Measurements from ENCODE around the gene CDH12.

The CDH12 gene

DNA sequence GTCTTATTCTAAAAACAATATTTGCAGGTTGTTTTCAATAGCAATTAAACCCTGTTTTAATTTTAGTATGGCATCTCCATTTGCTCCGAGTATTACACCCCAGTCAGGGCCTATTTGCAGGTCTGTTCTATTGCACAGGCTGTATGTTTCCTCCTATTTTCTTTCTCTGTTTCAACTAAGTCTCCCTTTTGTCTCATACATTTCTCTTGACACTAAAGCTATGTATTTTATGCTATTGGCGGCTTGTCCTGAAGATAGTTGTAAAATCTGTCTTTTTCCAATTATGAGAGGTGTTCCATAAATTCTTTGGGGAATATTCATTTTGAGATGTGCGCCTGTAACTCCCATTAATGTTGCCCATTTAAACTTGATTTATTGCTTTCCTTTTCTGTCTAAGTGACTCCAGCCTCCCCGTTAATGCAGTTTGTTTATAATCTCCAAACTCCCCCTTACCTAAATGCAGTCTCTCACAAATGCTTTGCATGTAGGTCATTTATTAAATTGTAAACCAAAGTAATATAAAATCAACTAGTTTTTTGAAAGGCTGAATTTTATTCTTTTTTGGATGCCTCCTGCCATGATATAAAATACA is 262.4 kb downstream of the CDH12 start:
- TF ChIP-seq CTCF (IDR thresholded peaks at IDR 0.05; ENCODE audit: extremely low read depth, insufficient read depth, missing control alignments): no peak
- in situ Hi-C loops (cut with MboI; ENCODE audit: low pct_unique_long_range_greater_than_20kb, low sequenced_read_pairs, unreplicated experiment): no loop called here
- no peak for DNase-seq (ENCODE audit: low spot score)

- in situ Hi-C loops (cut with MboI; ENCODE audit: low pct_unique_long_range_greater_than_20kb, low sequenced_read_pairs, unreplicated experiment): no loop called here
- DNase-seq (ENCODE audit: low spot score): no peak
- TF ChIP-seq CTCF (IDR thresholded peaks at IDR 0.05; ENCODE audit: extremely low read depth, insufficient read depth, missing control alignments): no peak
Measured at GRCh38 chr5:22577711-22578110, 275.4 kb downstream of the CDH12 start.

DNA sequence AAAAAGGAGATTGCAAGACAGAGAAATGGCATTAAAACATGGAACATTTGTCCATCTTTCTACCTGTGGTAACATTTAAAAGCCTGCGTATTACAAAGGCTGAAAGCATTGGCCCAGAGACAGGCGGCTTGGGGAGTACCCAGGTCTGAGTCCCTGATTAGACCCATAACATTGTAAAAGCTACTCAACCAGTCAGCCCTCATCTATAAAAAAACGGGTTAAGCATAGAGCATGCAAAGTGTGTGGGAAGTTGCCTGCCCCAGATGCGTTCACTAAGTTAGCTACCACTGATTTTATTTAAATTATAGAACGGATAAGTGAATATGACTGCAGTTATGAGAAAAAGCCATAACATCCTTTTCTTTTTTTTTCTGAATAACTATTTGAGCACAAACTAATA is 276.1 kb downstream of the CDH12 start:
- in situ Hi-C loops (cut with MboI; ENCODE audit: low pct_unique_long_range_greater_than_20kb, low sequenced_read_pairs, unreplicated experiment): no loop called here
- no peak for TF ChIP-seq CTCF (IDR thresholded peaks at IDR 0.05; ENCODE audit: extremely low read depth, insufficient read depth, missing control alignments)
- no peak for DNase-seq (ENCODE audit: low spot score)

- in situ Hi-C loops (cut with MboI; ENCODE audit: low pct_unique_long_range_greater_than_20kb, low sequenced_read_pairs, unreplicated experiment): no loop called here
- no peak for TF ChIP-seq CTCF (IDR thresholded peaks at IDR 0.05; ENCODE audit: extremely low read depth, insufficient read depth, missing control alignments)
- no peak for DNase-seq (ENCODE audit: low spot score)
Measured at GRCh38 chr5:22572941-22573340, 280.2 kb downstream of the CDH12 start.

- in situ Hi-C loops (cut with MboI; ENCODE audit: low pct_unique_long_range_greater_than_20kb, low sequenced_read_pairs, unreplicated experiment): no loop called here
- no peak for TF ChIP-seq CTCF (IDR thresholded peaks at IDR 0.05; ENCODE audit: extremely low read depth, insufficient read depth, missing control alignments)
- DNase-seq (ENCODE audit: low spot score): no peak
Measured at GRCh38 chr5:22567983-22568382, 285.2 kb downstream of the CDH12 start.

- TF ChIP-seq CTCF (IDR thresholded peaks at IDR 0.05; ENCODE audit: extremely low read depth, insufficient read depth, missing control alignments): no peak
- DNase-seq (ENCODE audit: low spot score): no peak
Measured at GRCh38 chr5:22560147-22560546, 293.0 kb downstream of the CDH12 start.

GRCh38 chr5:22557251-22557650 is 295.9 kb downstream of the CDH12 start:
- no peak for DNase-seq (ENCODE audit: low spot score)
- in situ Hi-C loops (cut with MboI; ENCODE audit: low pct_unique_long_range_greater_than_20kb, low sequenced_read_pairs, unreplicated experiment): no loop called here
- TF ChIP-seq CTCF (IDR thresholded peaks at IDR 0.05; ENCODE audit: extremely low read depth, insufficient read depth, missing control alignments): no peak

More at GRCh38 chr5:22560147-22560546, 293.0 kb downstream of the CDH12 start:
- in situ Hi-C loops (cut with MboI; ENCODE audit: low pct_unique_long_range_greater_than_20kb, low sequenced_read_pairs, unreplicated experiment): no loop called here
